Transverse colon (tissue), 4 donors: ENCODE data around the gene PDE3B. TPM values are rescaled to one million over a fixed set of nuclear protein-coding genes. Genes with fewer than 3 reads are reported as not detected.

ENCODE experiments used
- DNase-seq: peaks from one replicate; pipeline ENCODE4 v3.0.0-alpha.2; 2019
- H3K27ac ChIP-seq, 4 donors: fragments of 200-600 bp; sonication (generic); 2 replicates each; pipeline ENCODE4 v1.5.1; 2016 to 2018; ENCODE audit warnings: inconsistent platforms in 4 of 4
- H3K27me3 ChIP-seq: fragments of 200-600 bp; sonication (generic); 2 replicates; pipeline ENCODE4 v1.5.1; 2017; ENCODE audit warnings: inconsistent platforms
- H3K36me3 ChIP-seq, 4 donors: fragments of 200-600 bp; sonication (generic); 2 replicates each; pipeline ENCODE4 v1.5.1; 2017 to 2019; ENCODE audit warnings: inconsistent platforms in 4 of 4
- H3K4me1 ChIP-seq, 4 donors: fragments of 200-600 bp; sonication (generic); 2 replicates each; pipeline ENCODE4 v1.5.1; 2017 to 2020; ENCODE audit warnings: inconsistent platforms in 4 of 4
- H3K4me3 ChIP-seq, 4 donors: fragments of 200-600 bp; sonication (generic); 1 replicate in 1 of 4; 2 replicates in 3 of 4; pipeline versions ENCODE4 v1.5.1 to v1.6.1; 2017 to 2019; ENCODE audit warnings: inconsistent platforms in 4 of 4
- H3K9me3 ChIP-seq, 2 donors: fragments of 200-600 bp; sonication (generic); 2 replicates each; pipeline ENCODE4 v1.5.1; 2017 to 2019; ENCODE audit warnings: inconsistent platforms in 2 of 2
- EP300 ChIP-seq: sonication (generic); formaldehyde crosslinking; IDR thresholded peaks from one replicate; pipeline ENCODE4 v1.6.1; 2017; ENCODE audit warnings: antibody characterized with exemption, low read depth
- POLR2A ChIP-seq: fragments of 450-650 bp; IDR thresholded peaks from one replicate; pipeline ENCODE4 v1.6.1; 2016; ENCODE audit warnings: antibody characterized with exemption, mild to moderate bottlenecking, moderate library complexity
- POLR2AphosphoS5 ChIP-seq, 3 donors: sonication (generic); formaldehyde crosslinking; IDR thresholded peaks; one replicate each; pipeline ENCODE4 v1.6.1; 2016; ENCODE audit warnings: antibody characterized with exemption in 3 of 3
- WGBS, 2 donors: methylation state at CpG; one replicate each; pipeline ENCODE4 v1.1.5; 2018; ENCODE audit warnings: low coverage in 1 of 2; 5-methylcytosine and 5-hydroxymethylcytosine counted together
- in situ Hi-C, 4 donors: fragments of 200-750 bp; cut with MboI; loops; one replicate each; pipeline versions ENCODE4 v1.15.0 to v1.15.1; 2017; ENCODE audit warnings: low sequenced_read_pairs in 3 of 4, low pct_ligation_motif_present in 1 of 4, low pct_unique_long_range_greater_than_20kb in 1 of 4
- intact Hi-C: fragments of 100-400 bp; cut with DNase I; formaldehyde crosslinking; loops from one replicate; pipeline ENCODE4 v1.15.1; 2023; ENCODE audit warnings: low total_unique reads
- total RNA-seq, 4 donors: library from RNA; depleted of rRNA; stranded (reverse); fragments of >200 nt; gene quantifications; one replicate each; pipeline ENCODE4 v1.1.0, GENCODE V29; 2016
- TF ChIP-seq, protein P1 (sequence below), 5 experiments: fragments of 200-600 bp in 3 of 5; fragments of 450-650 bp in 2 of 5; sonication (generic) in 3 of 5; IDR thresholded peaks; 1 replicate in 2 of 5; 2 replicates in 3 of 5; pipeline ENCODE4 v1.5.1; 2016 to 2017; ENCODE audit warnings: antibody characterized with exemption in 5 of 5, inconsistent platforms in 3 of 5, mild to moderate bottlenecking in 2 of 5, moderate library complexity in 1 of 5

PDE3B gene
- total RNA-seq, 4 donors from 2014 or later, result 48.1 to 91.1 (median 66.1) TPM

DNA sequence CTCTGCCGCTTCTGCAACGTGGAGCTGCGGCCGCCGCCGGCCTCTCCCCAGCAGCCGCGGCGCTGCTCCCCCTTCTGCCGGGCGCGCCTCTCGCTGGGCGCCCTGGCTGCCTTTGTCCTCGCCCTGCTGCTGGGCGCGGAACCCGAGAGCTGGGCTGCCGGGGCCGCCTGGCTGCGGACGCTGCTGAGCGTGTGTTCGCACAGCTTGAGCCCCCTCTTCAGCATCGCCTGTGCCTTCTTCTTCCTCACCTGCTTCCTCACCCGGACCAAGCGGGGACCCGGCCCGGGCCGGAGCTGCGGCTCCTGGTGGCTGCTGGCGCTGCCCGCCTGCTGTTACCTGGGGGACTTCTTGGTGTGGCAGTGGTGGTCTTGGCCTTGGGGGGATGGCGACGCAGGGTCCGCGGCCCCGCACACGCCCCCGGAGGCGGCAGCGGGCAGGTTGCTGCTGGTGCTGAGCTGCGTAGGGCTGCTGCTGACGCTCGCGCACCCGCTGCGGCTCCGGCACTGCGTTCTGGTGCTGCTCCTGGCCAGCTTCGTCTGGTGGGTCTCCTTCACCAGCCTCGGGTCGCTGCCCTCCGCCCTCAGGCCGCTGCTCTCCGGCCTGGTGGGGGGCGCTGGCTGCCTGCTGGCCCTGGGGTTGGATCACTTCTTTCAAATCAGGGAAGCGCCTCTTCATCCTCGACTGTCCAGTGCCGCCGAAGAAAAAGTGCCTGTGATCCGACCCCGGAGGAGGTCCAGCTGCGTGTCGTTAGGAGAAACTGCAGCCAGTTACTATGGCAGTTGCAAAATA, 816 bp downstream of the PDE3B start:
- 0% methylated on average over 46 of the region's 65 CpGs; no CpG with 5 or more reads in 1 of the 2 donors for WGBS, 2 donors
- in situ Hi-C loops, result loop anchor here in 3 of 4 donors (10.0 to 25.0 kb wide), 5 partner anchors 90 to 250 kb away; partner anchors contain the start of gene CYP2R1 (in 3 of the 3)
- TF ChIP-seq, protein P1, sequence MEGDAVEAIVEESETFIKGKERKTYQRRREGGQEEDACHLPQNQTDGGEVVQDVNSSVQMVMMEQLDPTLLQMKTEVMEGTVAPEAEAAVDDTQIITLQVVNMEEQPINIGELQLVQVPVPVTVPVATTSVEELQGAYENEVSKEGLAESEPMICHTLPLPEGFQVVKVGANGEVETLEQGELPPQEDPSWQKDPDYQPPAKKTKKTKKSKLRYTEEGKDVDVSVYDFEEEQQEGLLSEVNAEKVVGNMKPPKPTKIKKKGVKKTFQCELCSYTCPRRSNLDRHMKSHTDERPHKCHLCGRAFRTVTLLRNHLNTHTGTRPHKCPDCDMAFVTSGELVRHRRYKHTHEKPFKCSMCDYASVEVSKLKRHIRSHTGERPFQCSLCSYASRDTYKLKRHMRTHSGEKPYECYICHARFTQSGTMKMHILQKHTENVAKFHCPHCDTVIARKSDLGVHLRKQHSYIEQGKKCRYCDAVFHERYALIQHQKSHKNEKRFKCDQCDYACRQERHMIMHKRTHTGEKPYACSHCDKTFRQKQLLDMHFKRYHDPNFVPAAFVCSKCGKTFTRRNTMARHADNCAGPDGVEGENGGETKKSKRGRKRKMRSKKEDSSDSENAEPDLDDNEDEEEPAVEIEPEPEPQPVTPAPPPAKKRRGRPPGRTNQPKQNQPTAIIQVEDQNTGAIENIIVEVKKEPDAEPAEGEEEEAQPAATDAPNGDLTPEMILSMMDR (IDR thresholded peaks at IDR 0.05), result peak in 2 of 5 experiments; percentile 9 to 42
- TF ChIP-seq POLR2A, result no peak
- intact Hi-C loops, result loop anchor here (5.0 kb wide), 2 partner anchors 97 to 123 kb away; no protein-coding TSS in a partner anchor
- H3K36me3 ChIP-seq, result no peaks in the 10 kb centered on the region
- H3K9me3 ChIP-seq, result no peaks in the 10 kb centered on the region
- H3K27me3 ChIP-seq, result no peaks in the 10 kb centered on the region
- peak overlapping the region; percentile 91 to 96 (median 92) for H3K27ac ChIP-seq
- H3K4me3 ChIP-seq, result peak overlapping the region; percentile 64 to 88 (median 74)
- peaks cover 9 to 60% (median 28%) of the 10 kb centered on the region in 4 donors for H3K4me1 ChIP-seq
- DNase-seq, result peak; percentile 43

DNA sequence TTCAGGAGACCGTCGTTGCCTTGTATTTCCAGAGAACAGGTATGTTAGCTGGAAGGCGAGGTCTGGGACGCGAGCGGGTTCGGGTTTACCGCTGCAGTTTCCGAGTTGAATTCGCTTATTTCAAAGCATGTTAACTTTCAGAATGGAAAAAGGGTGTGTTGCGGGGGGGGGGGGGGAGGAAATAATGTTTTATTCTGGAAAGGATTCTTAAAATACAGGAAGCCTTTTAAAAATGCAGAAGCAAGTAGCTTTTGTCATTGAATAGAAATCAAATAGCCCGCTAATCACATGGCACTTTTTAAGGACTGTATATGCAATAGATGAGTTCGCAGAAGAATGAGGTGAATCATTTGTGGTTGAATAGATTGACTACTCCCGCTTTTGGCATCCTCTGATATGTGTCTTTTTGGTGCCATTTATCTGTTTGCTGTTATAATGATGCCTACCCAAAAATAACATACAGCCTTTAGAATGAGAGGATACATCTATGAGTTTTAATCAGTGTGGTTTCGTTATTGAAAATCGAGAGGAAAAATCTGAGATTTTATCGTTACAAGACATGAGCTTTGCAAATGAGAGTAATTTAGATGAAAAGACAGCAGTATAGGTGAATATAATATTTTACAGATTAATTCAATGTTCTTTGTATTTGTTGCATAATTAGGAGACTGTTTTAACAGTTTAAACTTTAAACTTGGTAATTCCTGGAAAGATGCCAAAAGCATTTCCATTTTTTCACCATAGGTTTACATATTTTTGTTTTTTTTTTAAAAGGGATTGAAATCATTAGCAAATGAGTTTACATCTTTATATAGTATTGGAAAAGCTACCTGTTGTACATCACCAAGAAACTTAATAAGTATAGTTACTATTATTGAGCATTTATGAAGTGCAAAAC, 1.7 kb downstream of the PDE3B start:
- WGBS, 2 donors, result 0 to 2% methylated on average over 15 to 17 of the region's 17 CpGs
- DNase-seq, result no peak
- peaks cover 9 to 55% (median 23%) of the 10 kb centered on the region in 4 donors for H3K4me1 ChIP-seq
- no peaks in the 10 kb centered on the region for H3K27me3 ChIP-seq
- H3K36me3 ChIP-seq, result no peaks in the 10 kb centered on the region
- no peaks in the 10 kb centered on the region for H3K9me3 ChIP-seq
- peak overlapping the region; percentile 91 to 96 (median 92) for H3K27ac ChIP-seq
- TF ChIP-seq, protein P1 (IDR thresholded peaks at IDR 0.05), result no peak
- TF ChIP-seq POLR2AphosphoS5 (IDR thresholded peaks at IDR 0.05), result peak in 1 of 3 donors; percentile 5
- in situ Hi-C loops, result loop anchor here in 3 of 4 donors (10.0 to 25.0 kb wide), 5 partner anchors 90 to 250 kb away; partner anchors contain the start of gene CYP2R1 (in 3 of the 3)
- H3K4me3 ChIP-seq, result peak overlapping the region; percentile 64 to 88 (median 74)
- intact Hi-C loops, result loop anchor here (5.0 kb wide), 1 partner anchor 122 kb away; no protein-coding TSS in a partner anchor

DNA sequence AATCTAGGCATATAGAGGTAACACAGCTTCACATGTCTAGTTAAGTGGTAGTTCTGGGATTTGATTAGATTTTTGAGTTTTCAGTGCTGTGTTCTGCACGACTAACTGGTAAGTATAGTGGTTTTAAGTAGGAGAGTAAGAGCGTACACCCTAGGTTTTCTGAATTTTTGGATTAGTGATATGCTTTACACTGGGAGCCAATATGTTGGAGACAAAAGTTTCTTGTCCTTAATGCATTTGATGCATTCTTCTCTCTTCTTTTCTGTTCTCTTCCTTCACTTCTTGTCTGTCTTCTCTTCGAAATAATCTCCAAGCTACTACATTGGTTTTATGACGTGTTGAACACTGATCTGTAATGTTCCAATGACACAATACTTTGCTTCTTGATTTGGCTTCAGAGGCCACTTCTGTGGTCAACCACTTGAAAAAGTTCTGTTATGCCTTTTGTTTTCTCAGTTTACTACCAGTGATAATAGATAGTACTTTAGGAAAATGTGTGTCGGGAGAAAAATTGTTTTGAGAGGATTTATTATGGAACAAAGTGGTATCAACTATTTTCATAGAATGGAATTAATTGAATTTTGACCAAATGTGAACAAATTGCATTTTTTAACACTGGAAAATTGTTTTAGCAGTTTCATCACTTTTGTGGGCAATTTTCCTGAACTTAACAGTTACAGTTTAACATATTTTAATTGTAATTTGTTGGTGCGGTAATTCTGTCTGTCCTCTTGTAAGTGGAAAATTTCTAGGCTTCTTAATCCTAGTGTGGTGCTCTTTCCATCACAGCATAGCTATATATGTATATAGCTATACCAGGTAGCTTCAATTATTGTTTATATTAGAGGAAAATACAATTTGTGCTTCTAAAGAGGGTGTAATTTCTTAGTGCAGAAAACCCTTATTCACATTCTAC, 2.6 kb downstream of the PDE3B start:
- intact Hi-C loops, result loop anchor here (5.0 kb wide), 1 partner anchor 121 kb away; no protein-coding TSS in a partner anchor
- DNase-seq, result no peak
- no peak for TF ChIP-seq POLR2A
- TF ChIP-seq POLR2AphosphoS5 (IDR thresholded peaks at IDR 0.05), result peak in 1 of 3 donors; percentile 35
- TF ChIP-seq EP300, result no peak
- TF ChIP-seq, protein P1 (IDR thresholded peaks at IDR 0.05), result peak in 1 of 5 experiments; percentile 11
- in situ Hi-C loops, result loop anchor here in 3 of 4 donors (10.0 to 25.0 kb wide), 5 partner anchors 91 to 249 kb away; partner anchors contain the start of gene CYP2R1 (in 3 of the 3)
- Histone ChIP-seq H3K4me1 (peaks cover 9 to 45% (median 20%) of the 10 kb centered on the region in 4 donors), H3K27me3 (no peaks in the 10 kb centered on the region), H3K4me3 (peak overlapping the region; percentile 2 to 88 (median 74)), H3K36me3 (no peaks in the 10 kb centered on the region), H3K27ac (peak overlapping the region; percentile 91 to 96 (median 92)), H3K9me3 (no peaks in the 10 kb centered on the region)
- 37 to 50% methylated on average over 6 of the region's 6 CpGs for WGBS, 2 donors
